NCI-H2107 treated with DMSO at 0.1 percent for 48 hours (cell line): Measurements from ENCODE around the gene ATP13A1.
"Not testable (repeated sequence)": the region's sequence is repeated elsewhere in the genome, so short reads cannot be mapped to it uniquely, and the experiment has no call there.

ENCODE experiments used
- DNase-seq: peaks from one replicate; lab custom pipeline; 2025; ENCODE audit not compliant: unreplicated experiment; lab: John Stamatoyannopoulos, UW

Gene ATP13A1

GRCh38 chr19:19663256-19664120 lies at the start of gene ATP13A1:
Gene ATP13A1, minus strand, starts transcription at chr19:19663676. Its CDS starts 10 bp downstream, at chr19:19663666.
- DNase-seq = peak; percentile 87

DNA sequence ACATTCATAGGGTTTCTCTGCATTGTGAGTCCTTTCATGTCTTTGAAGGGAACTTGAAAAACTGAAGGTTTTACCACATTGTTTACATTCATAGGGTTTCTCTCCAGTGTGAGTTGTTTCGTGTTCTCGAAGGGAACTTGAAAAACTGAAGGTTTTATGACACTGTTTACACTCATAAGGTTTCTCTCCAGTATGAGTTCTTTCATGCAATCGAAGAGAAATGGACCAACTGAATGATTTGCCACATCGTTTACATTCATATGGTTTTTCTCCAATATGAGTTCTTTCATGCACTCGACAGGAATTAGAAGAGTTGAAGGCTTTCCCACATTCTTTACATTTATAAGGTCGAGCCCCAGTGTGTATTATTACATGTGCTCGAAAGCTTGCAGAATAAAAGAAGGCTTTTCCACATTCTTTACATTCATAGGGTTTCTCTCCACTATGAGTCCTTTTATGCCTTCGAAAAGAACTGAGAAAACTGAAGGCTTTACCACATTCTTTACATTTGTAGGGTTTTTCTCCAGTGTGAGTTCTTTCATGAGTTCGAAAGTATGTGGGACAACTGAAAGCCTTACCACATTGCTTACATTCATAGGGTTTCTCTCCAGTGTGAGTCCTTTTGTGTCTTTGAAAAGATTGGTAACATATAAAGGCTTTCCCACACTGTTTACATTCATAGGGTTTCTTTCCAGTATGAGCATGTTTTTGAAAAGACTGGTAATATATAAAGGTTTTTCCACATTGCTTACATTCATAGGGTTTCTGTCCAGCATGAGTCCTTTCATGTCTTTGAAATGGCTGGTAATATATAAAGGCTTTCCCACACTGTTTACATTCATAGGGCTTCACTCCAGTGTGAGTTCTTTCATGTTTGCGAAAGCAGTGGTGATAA lies 48.7 kb upstream of the ATP13A1 start:
- no peak for DNase-seq

- no peak for DNase-seq
Observed at GRCh38 chr19:19711306-19711933, 47.9 kb upstream of the ATP13A1 start.

DNA sequence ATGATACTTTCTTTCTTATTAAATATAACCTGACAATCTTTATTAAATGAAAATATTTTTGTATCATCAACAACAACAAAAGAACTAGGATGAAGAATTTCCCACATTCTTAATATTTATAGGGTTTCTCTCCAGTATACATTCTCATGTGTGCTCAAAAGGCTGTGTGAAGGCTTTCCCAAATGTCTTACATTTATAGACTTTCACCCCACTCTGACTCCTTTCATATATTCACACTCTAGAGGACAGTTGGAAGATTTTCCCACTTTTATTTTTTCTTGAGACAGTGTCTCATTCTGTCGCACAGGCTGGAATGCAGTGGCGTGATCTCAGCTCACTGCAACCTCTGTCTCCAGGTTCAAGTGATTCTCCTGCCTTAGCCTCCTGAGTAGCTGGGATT lies 47.0 kb upstream of the ATP13A1 start:
- no peak for DNase-seq

- no peak for DNase-seq
Observed at GRCh38 chr19:19704836-19705235, 41.4 kb upstream of the ATP13A1 start.

GRCh38 chr19:19700493-19700892 lies 37.0 kb upstream of the ATP13A1 start:
- DNase-seq = not testable (repeated sequence)

DNA sequence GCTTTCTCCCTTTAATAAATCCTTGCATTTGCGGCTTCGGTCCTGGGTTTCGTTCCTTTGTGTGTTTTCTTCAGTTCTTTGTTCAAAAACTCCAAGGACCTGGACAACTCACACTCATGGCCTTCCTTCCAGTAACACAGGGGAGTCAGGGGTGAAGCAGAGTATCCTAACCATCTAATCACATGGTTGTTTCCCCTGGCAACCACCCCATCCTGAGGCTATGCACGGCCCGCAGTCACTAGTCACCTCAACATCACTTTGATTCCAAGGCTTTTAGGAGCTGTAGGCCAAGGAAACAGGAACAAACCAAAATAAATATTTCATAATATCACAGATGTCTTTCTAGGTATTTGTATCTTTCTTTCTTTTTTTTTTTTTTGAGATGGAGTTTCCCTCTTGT lies 34.1 kb upstream of the ATP13A1 start:
- no peak for DNase-seq

GRCh38 chr19:19696386-19696785 lies 32.9 kb upstream of the ATP13A1 start:
- DNase-seq = no peak

DNA sequence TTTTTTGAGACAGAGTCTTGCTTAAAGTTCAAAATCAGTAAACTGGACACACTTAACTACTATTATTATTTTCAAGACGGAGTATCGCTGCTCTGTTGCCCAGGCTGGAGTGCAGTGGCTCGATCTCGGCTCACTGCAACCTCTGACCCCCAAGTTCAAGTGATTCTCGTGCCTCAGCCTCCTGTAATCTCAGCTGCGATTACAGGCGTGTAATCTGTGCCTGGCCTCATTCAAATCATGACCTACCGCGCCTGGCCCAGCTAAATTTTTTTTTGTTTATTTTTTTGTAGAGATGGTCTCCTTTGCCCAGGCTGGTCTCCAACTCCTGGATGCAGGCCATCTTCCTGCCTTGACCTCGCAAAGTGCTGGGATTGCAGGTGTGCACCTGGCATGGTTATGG lies 28.2 kb upstream of the ATP13A1 start:
- DNase-seq = no peak

- DNase-seq = not testable (repeated sequence)
Observed at GRCh38 chr19:19689023-19689422, 25.5 kb upstream of the ATP13A1 start.

DNA sequence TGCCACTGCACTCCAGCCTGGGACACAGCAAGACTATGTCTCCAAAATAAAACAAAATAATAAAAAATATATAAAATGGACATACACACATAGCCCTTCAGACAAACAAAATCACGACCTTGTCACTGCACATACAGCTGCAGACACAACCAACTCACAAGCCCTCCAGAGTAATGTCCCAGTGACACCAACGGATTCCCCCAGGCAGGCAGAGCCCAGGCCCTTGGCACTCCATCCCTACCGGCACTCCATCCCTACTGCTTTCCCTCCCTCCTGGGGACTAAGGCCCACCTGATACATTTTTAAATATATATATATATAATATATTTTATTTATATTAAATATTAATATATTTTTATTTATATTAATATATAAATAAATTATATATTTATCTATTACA lies 23.6 kb upstream of the ATP13A1 start:
- no peak for DNase-seq

GRCh38 chr19:19686580-19686979 lies 23.1 kb upstream of the ATP13A1 start:
- DNase-seq = no peak

DNA sequence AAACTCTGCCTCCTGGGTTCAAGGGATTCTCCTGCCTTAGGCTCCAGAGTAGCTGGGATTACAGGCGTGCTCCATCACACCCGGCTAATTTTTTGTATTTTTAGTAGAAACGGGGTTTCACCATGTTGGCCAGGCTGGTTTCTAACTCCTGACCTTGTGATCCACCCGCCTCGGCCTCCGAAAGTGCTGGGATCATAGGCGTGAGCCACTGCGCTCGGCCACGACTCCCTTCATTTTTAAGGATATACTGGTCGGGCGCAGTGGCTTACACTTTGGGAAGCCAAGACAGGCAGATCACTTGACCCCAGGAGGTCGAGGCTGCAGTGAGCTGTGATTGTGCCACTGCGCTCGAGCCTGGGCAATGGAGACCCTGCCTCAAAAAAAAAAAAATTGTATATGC lies 22.6 kb upstream of the ATP13A1 start:
- not testable (repeated sequence) for DNase-seq

DNA sequence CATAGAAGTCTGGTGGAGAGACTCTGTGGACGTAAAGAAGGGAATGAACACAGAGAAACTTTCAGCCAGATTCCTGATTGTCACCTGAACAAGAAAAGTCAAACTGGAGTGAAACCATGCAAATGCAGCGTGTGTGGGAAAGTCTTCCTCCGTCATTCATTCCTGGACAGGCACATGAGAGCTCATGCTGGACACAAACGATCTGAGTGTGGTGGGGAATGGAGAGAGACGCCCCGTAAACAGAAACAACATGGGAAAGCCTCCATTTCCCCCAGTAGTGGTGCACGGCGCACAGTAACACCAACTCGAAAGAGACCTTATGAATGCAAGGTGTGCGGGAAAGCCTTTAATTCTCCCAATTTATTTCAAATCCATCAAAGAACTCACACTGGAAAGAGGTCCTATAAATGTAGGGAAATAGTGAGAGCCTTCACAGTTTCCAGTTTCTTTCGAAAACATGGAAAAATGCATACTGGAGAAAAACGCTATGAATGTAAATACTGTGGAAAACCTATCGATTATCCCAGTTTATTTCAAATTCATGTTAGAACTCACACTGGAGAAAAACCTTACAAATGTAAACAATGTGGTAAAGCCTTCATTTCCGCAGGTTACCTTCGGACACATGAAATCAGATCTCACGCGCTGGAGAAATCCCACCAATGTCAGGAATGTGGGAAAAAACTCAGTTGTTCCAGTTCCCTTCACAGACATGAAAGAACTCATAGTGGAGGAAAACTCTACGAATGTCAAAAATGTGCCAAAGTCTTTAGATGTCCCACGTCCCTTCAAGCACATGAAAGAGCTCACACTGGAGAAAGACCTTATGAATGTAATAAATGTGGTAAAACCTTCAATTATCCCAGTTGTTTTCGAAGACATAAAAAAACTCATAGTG lies 15.9 kb upstream of the ATP13A1 start:
- no peak for DNase-seq

DNA sequence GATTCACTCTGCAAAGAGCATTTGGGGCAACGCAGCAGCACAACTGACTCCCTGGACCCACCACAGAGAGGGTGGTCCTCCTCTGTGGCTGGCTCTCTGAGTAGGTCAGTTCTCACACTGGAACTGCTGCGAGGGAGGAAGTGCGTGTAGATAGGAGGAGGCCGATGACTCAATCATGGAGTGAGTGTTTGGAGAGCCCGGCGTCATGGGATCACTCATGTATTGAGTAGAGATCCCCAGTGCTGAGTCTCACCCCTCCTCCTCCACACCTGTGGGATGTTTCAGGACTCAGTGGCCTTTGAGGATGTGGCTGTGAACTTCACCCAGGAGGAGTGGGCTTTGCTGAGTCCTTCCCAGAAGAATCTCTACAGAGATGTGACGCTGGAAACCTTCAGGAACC lies 14.1 kb upstream of the ATP13A1 start:
- no peak for DNase-seq

GRCh38 chr19:19674315-19674714 lies 10.8 kb upstream of the ATP13A1 start:
- DNase-seq = no peak

- no peak for DNase-seq
Observed at GRCh38 chr19:19672816-19673215, 9.3 kb upstream of the ATP13A1 start.

DNA sequence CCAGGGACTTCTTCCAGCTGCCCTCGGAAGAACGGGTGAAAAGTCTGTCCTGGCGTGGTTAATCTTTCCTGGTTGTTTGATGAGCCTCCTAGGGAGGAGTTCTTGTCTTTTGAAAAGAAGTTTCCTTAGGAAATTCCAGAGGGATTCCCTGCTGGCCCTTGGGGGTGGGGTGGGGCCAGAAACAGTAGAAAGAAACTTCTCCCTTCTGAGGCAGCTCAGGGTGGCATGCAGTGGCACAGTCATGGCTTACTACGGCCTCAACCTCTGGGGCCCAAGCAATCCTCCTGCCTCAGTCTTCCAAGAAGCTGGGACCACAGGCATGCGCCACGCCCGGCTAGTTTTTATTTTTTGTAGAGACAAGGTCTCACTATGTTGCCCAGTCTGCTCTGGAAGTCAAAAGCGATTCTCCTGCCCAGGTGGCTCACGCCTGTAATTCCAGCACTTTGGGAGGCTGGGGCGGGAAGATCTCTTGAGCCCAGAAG lies 6.6 kb upstream of the ATP13A1 start:
- no peak for DNase-seq

GRCh38 chr19:19668230-19669012 lies 4.9 kb upstream of the ATP13A1 start, which contains the start of gene ZNF101:
Gene ZNF101, plus strand, starts transcription at chr19:19668839. Its CDS starts 125 bp downstream, at chr19:19668964.
- peak; percentile 78 for DNase-seq
